Activated T-helper 1 cell treated with anti-CD3 and anti-CD28 coated beads, Interleukin-2, amount 50 U/mL, for 16 hours (primary cell): Measurements from ENCODE around the gene UGP2.
"Not testable (repeated sequence)": the region's sequence is repeated elsewhere in the genome, so short reads cannot be mapped to it uniquely, and the experiment has no call there.

Source experiments
- DNase-seq, 2 donors: peaks; one replicate each; pipeline ENCODE4 v3.0.0-alpha.2; 2020; ENCODE audit warnings: low read depth in 1 of 2, low spot score in 1 of 2

The UGP2 gene

DNA sequence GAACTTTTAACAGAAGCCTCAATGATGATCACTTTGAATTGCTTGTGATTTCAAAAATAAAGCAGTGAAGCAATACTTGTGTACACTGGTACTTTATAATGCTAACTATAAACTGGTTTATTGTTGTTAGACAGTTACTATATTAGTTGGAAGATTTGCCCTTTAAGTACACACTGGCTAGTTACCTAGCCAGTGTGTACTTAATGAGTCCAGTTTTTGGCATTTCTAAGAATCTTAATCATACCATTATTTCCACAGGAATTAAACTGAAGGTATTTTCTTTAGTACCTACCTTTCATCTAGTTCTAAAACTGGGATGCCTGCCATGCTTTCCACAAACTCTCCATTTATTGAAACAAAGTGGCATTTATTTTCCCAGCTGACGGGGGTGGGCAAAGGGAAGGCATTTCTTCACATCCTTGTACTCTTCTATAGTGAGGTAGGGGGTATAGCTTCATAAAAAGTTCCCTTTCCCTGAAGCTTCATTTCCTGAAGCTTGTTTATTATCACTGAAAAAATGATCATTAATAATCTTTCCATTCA lies 49.9 kb downstream of the UGP2 start:
- no peak for DNase-seq

DNA sequence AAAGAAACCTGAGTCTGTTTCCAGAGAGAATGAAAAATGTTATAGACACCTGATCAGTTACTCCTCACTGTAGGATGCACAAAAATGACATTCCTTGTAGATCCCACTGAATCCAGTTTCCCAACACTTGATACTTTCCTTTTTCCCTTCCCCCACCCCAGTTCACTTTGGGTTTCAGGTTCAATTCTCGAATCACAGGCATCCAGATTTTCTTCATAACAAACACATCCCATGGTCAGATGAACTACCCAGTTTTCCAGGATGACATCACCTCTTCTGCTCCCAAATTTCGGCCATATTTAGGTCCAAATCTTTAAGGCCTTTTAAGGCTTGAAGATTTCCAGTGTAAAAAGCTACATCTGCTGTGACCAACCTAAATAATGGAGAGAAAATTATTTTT lies 51.5 kb downstream of the UGP2 start:
- no peak for DNase-seq

DNA sequence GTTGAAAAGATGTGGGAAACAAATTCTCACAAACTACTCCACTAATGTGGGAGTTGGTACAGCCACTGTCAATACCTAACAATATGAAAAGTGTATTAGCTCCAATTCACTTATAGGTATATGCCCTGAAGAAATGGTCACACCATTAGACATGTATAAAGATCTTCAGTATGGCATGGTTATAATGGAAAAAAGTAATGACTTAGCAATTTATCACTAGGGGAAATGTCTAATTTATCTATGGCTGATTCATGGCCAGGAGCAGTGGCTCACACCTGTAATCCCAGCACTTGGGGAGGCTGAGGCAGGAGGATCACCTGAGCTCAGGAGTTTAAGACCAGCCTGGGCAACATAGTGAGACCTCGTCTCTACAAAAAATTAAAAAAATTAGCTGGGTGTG lies 52.5 kb downstream of the UGP2 start:
- DNase-seq = no peak

DNA sequence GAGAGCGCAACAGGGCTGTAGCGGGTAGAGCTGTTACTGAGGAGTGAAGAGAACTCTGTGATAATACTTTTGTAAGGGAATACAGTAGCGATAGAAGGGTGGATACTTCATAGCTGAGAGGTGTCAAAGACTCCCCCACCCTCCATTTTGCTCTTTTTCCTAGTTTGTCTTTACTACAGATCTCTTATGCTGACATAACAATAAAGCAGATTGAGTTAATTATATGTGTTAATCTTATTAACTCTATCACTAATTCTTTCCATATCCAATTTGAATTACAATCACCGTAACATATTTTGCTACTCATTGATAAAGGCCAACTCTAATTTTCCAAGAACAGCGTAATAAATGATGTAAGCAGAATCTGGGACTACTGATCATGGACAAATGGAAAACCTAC lies 57.1 kb downstream of the UGP2 start:
- no peak for DNase-seq

DNA sequence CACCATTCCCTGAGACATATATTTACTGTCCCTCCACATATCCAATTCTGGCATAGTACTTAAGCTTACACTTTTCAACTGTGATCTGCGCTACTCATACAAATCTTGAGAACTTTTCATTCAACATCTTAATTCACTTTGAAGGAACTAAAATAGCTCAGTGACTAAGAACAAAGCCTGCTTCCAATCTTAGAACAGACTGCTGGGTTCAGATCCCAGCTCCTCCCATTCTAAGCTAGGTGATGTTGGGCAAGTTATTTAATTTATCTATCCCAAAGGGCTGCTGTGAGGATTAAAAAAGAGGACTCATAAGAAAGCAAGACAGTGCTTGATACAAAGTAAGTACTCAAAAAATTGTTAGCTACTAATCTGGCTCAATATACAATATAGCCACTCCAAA lies 57.9 kb downstream of the UGP2 start:
- DNase-seq = no peak

DNA sequence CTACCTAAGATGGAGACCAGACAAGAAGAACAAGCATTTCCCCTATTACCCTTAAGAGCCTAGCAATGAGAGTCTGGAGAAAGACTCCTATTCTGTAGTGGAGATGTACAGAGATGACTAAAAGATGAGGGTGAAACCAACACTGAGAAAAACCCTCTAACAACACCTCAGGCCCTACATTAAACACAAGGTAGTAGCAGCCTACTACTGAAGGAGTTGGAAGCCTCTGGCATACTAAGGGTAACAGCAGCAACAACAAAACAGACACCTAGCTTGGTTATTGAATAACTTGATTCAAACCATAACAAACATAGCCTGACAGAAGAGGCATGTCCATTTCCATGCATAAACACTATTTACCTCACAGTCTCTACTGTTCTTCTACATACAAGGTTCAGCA lies 60.5 kb downstream of the UGP2 start:
- no peak for DNase-seq

DNA sequence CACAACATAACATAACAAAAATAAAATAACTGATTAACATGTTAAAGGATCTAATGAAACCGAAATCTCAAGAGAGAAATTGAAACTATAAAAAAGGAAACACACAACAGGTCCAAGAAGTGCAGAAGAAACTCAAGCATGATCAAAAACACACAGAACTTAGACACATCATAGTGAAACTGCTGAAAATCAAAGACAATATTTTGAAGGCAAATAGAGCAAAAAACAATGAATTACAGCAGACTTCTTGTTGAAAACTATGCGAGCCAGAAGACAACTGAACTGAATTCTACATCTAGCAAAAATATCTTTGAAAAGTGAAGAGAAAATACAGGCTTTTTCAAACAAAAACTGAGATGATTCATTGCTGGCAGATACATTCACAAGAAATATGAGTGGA lies 61.3 kb downstream of the UGP2 start:
- no peak for DNase-seq

DNA sequence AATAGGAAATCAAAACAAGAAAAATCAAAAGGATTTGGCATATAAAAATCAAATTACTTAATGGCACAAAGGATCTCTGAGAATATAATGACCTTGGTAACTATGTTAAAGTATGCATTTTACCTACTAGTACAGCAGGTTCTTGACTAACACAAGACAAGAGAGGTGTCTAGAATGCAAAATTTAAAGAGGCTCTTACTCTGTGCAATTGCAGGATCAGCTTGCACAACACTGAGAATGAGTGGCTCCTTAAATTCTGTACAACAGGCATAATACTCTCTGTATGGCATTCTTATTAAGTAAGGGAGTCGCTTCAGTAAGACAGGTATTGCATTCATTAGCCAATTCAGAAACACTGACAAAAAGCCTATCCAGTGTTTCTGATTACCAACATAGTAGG lies 72.6 kb downstream of the UGP2 start:
- no peak for DNase-seq

DNA sequence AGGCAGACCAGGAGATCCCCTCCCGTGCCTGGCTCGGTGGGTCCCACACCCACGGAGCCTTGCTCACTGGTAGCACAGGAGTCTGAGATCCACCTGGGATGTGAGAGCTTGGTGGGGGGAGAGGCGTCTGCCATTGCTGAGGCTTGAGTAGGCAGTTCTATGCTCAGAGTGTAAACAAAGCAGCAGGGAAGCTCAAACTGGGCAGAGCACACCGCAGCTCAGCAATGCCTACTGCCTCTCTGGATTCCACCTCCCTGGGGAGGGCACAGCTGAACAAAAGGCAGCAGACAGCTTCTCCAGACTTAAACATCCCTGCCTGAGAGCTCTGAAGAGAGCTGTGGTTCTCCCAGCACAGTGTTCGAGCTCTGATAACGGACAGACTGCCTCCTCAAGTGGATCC lies 85.1 kb downstream of the UGP2 start:
- no peak for DNase-seq

DNA sequence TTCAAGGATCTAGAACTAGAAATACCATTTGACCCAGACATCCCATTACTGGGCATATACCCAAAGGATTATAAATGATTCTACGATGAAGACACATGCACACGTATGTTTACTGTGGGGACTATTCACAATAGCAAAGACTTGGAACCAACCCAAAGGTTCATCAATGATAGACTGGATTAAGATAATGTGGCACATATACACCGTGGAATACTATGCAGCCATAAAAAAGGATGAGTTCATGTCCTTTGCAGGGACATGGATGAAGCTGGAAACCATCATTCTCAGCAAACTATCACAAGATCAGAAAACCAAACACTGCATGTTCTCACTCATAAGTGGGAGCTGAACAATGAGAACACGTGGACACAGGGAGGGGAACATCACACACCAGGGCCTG lies 90.4 kb downstream of the UGP2 start:
- DNase-seq = not testable (repeated sequence)
